ENCODE results near the gene AAMP.

The AAMP gene

GRCh38 chr2:218249691-218250090 is 20.2 kb downstream of the AAMP start:
- no peak overlapping the region for H3K27ac ChIP-seq
- no peak for TF ChIP-seq CTCF (conservative IDR thresholded peaks at IDR 0.05)

GRCh38 chr2:218245214-218245613 is 24.7 kb downstream of the AAMP start:
- TF ChIP-seq CTCF (conservative IDR thresholded peaks at IDR 0.05): no peak
- no peak overlapping the region for H3K27ac ChIP-seq

- H3K27ac ChIP-seq: no peak overlapping the region
- no peak for TF ChIP-seq CTCF (conservative IDR thresholded peaks at IDR 0.05)
These were observed 25.3 kb downstream of the AAMP start for GRCh38 chr2:218244665-218245064.

DNA sequence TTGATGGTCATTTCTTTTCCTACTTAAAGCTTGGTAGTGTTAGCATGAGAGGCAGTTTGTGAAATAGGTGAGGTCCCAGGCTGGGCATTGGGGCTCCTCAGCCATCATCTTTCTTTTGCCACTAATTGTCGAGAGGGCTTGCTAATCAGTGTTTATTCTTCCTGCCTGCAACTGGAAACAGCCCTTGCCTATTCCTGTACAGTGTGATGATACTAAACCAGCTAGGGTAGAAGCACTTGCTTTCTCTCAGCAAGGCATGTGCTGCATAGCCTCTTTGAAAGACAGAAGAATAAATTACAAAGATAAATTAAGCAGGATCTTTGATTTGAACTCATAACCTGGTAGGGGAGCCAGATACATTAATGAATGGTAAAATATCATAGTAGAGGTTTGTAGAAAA is 25.7 kb downstream of the AAMP start:
- TF ChIP-seq CTCF (conservative IDR thresholded peaks at IDR 0.05): no peak

DNA sequence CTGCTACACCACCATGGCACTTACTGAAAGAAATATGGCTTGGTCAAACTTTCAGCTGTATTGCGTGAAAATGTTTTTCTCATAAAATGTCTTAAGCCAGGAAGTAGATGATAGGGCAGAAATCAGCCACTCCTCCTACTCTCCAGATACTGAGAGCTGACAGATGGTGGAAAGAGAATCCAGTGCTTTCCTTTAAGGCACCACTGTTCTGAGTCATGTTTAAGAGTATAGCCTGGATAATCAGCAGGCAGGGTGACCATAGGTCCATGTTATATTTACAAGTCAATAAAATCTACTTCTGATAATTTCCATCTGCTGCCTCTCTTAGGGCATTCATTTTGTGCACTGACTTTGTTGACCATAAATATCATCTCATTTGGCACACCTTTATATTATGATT is 31.1 kb downstream of the AAMP start:
- no peak for TF ChIP-seq CTCF (conservative IDR thresholded peaks at IDR 0.05)
- H3K27ac ChIP-seq: no peak overlapping the region

More for the DNA sequence above, 25.7 kb downstream of the AAMP start:
- no peak overlapping the region for H3K27ac ChIP-seq

GRCh38 chr2:218236829-218237228 is 33.1 kb downstream of the AAMP start:
- no peak overlapping the region for H3K27ac ChIP-seq
- TF ChIP-seq CTCF (conservative IDR thresholded peaks at IDR 0.05): no peak

GRCh38 chr2:218235017-218235416 is 34.9 kb downstream of the AAMP start:
- H3K27ac ChIP-seq: no peak overlapping the region
- TF ChIP-seq CTCF (conservative IDR thresholded peaks at IDR 0.05): no peak

- no peak for TF ChIP-seq CTCF (conservative IDR thresholded peaks at IDR 0.05)
- no peak overlapping the region for H3K27ac ChIP-seq
These were observed 35.4 kb downstream of the AAMP start for GRCh38 chr2:218234521-218234920.

All from VCaP (cell line).